ENCODE results near the gene EPPIN. TPM values are rescaled to one million over a fixed set of nuclear protein-coding genes. Genes with fewer than 3 reads are reported as not detected.
"Not testable (repeated sequence)": the region's sequence is repeated elsewhere in the genome, so short reads cannot be mapped to it uniquely, and the experiment has no call there.

The EPPIN gene
- total and polyA plus RNA-seq, 2 of the 8 experiments (the other 6 are each of a cell fraction or from before 2014, with no cell fraction given): 0.06 TPM; not detected in 1

- H2BK15ac ChIP-seq (ENCODE audit: low read length); H3K4me2 ChIP-seq (ENCODE audit: insufficient read depth in 1 of 2, low read depth in 2 of 2, low read length in 2 of 2); H4K20me1 ChIP-seq (replicated peaks in 1 of 2; ENCODE audit: control insufficient read depth in 1 of 2, insufficient read depth in 2 of 2, low read length in 2 of 2); H2AK5ac ChIP-seq (ENCODE audit: low read depth, low read length); H2BK5ac ChIP-seq (ENCODE audit: low read depth, low read length); FAIRE-seq; H3K23me2 ChIP-seq (ENCODE audit: low read depth, low read length); H2AFZ ChIP-seq (ENCODE audit: low read length); H3K4ac ChIP-seq (replicated peaks; ENCODE audit: insufficient read length, low read depth, low read length); H3K79me2 ChIP-seq (ENCODE audit: control insufficient read depth in 1 of 2, insufficient read depth in 2 of 2, low read length in 2 of 2); H3K27ac ChIP-seq (ENCODE audit: low read depth, low read length); H3K4me1 ChIP-seq (replicated peaks in 1 of 4; ENCODE audit: control insufficient read depth in 3 of 4, insufficient read depth in 4 of 4, low read length in 3 of 4); H3K9me3 ChIP-seq (ENCODE audit: insufficient read depth in 2 of 2, low read depth in 1 of 2, low read length in 1 of 2); H3K4me3 ChIP-seq (ENCODE audit: extremely low read depth in 1 of 4, insufficient read depth in 2 of 4, low read depth in 3 of 4, low read length in 4 of 4); H3K27me3 ChIP-seq (replicated peaks in 1 of 4; ENCODE audit: control insufficient read depth in 3 of 4, extremely low read depth in 1 of 4, insufficient read depth in 3 of 4, low read length in 3 of 4); H3K18ac ChIP-seq (ENCODE audit: extremely low read depth, low read length); H4K8ac ChIP-seq (ENCODE audit: extremely low read depth, insufficient read depth, low read length); H3K56ac ChIP-seq (replicated peaks; ENCODE audit: insufficient read length, low read depth, low read length); H3K9ac ChIP-seq (replicated peaks in 1 of 4; ENCODE audit: extremely low read depth in 1 of 4, low read depth in 3 of 4, low read length in 3 of 4); H3K14ac ChIP-seq (ENCODE audit: insufficient read length); H4K91ac ChIP-seq (replicated peaks; ENCODE audit: insufficient read length, low read length); POLR2A ChIA-PET (ENCODE audit: partially characterized antibody); H3K79me1 ChIP-seq (ENCODE audit: low read depth, low read length); H2BK20ac ChIP-seq (ENCODE audit: low read length); H3K23ac ChIP-seq (ENCODE audit: insufficient read length); DNase-seq (ENCODE audit: low read depth in 1 of 2, low spot score in 2 of 2); H3K36me3 ChIP-seq (ENCODE audit: control insufficient read depth in 2 of 4, insufficient read depth in 4 of 4, low read length in 3 of 4); H2BK12ac ChIP-seq (ENCODE audit: low read depth, low read length); H4K5ac ChIP-seq (ENCODE audit: insufficient read length, low read depth, low read length); H2BK120ac ChIP-seq (replicated peaks; ENCODE audit: low read depth, low read length): not testable (repeated sequence)
- CTCF ChIA-PET (ENCODE audit: partially characterized antibody): interaction anchor here (1.9 kb wide), 1 partner anchor 185 kb away, joined by 7 read pairs; no protein-coding TSS in a partner anchor
- WGBS, 2 experiments (ENCODE audit: extremely low coverage in 1 of 2, insufficient coverage in 1 of 2, insufficient read length in 1 of 2, insufficient replicate concordance in 2 of 2, low coverage in 1 of 2, low lambda C conversion rate in 2 of 2, missing lambda C conversion rate in 1 of 2): 87% methylated on average over 5 of the region's 5 CpGs; no CpG with 5 or more reads in 1 of the 2 experiments
These were observed 38.8 kb upstream of the EPPIN start for GRCh38 chr20:45585986-45586385.

- H3K36me3 ChIP-seq (ENCODE audit: control insufficient read depth in 2 of 4, insufficient read depth in 4 of 4, low read length in 3 of 4); H3K4me2 ChIP-seq (ENCODE audit: insufficient read depth in 1 of 2, low read depth in 2 of 2, low read length in 2 of 2); H3K9ac ChIP-seq (replicated peaks in 1 of 4; ENCODE audit: extremely low read depth in 1 of 4, low read depth in 3 of 4, low read length in 3 of 4); H3K27me3 ChIP-seq (replicated peaks in 1 of 4; ENCODE audit: control insufficient read depth in 3 of 4, extremely low read depth in 1 of 4, insufficient read depth in 3 of 4, low read length in 3 of 4); H3K79me1 ChIP-seq (ENCODE audit: low read depth, low read length); H3K14ac ChIP-seq (ENCODE audit: insufficient read length); H2AK5ac ChIP-seq (ENCODE audit: low read depth, low read length); H2BK5ac ChIP-seq (ENCODE audit: low read depth, low read length); H4K8ac ChIP-seq (ENCODE audit: extremely low read depth, insufficient read depth, low read length); FAIRE-seq; H2AFZ ChIP-seq (ENCODE audit: low read length); H2BK20ac ChIP-seq (ENCODE audit: low read length); DNase-seq (ENCODE audit: low read depth in 1 of 2, low spot score in 2 of 2); H3K79me2 ChIP-seq (ENCODE audit: control insufficient read depth in 1 of 2, insufficient read depth in 2 of 2, low read length in 2 of 2); H3K9me3 ChIP-seq (ENCODE audit: insufficient read depth in 2 of 2, low read depth in 1 of 2, low read length in 1 of 2); H4K5ac ChIP-seq (ENCODE audit: insufficient read length, low read depth, low read length); H2BK15ac ChIP-seq (ENCODE audit: low read length); H4K20me1 ChIP-seq (replicated peaks in 1 of 2; ENCODE audit: control insufficient read depth in 1 of 2, insufficient read depth in 2 of 2, low read length in 2 of 2); H3K27ac ChIP-seq (ENCODE audit: low read depth, low read length); H3K23ac ChIP-seq (ENCODE audit: insufficient read length); H4K91ac ChIP-seq (replicated peaks; ENCODE audit: insufficient read length, low read length); H2BK12ac ChIP-seq (ENCODE audit: low read depth, low read length); H3K4ac ChIP-seq (replicated peaks; ENCODE audit: insufficient read length, low read depth, low read length); H3K23me2 ChIP-seq (ENCODE audit: low read depth, low read length); H3K4me3 ChIP-seq (ENCODE audit: extremely low read depth in 1 of 4, insufficient read depth in 2 of 4, low read depth in 3 of 4, low read length in 4 of 4); H2BK120ac ChIP-seq (replicated peaks; ENCODE audit: low read depth, low read length); POLR2A ChIA-PET (ENCODE audit: partially characterized antibody); H3K56ac ChIP-seq (replicated peaks; ENCODE audit: insufficient read length, low read depth, low read length); H3K4me1 ChIP-seq (replicated peaks in 1 of 4; ENCODE audit: control insufficient read depth in 3 of 4, insufficient read depth in 4 of 4, low read length in 3 of 4); H3K18ac ChIP-seq (ENCODE audit: extremely low read depth, low read length): not testable (repeated sequence)
- 93% methylated on average over 5 of the region's 5 CpGs; no CpG with 5 or more reads in 1 of the 2 experiments for WGBS, 2 experiments (ENCODE audit: extremely low coverage in 1 of 2, insufficient coverage in 1 of 2, insufficient read length in 1 of 2, insufficient replicate concordance in 2 of 2, low coverage in 1 of 2, low lambda C conversion rate in 2 of 2, missing lambda C conversion rate in 1 of 2)
- CTCF ChIA-PET (ENCODE audit: partially characterized antibody): interaction anchor here (2.1 kb wide), 1 partner anchor 187 kb away, joined by 11 read pairs; no protein-coding TSS in a partner anchor
These were observed 37.1 kb upstream of the EPPIN start for GRCh38 chr20:45584294-45584693.
